HG03139 (cell line): ENCODE results near the gene AFDN.
"Not testable (repeated sequence)": the region's sequence is repeated elsewhere in the genome, so short reads cannot be mapped to it uniquely, and the experiment has no call there.

Experiments used
- ATAC-seq: cut with Tn5 transposase; IDR thresholded peaks from one replicate; pipeline ENCODE4 v1.9.1; 2021; ENCODE audit not compliant: unreplicated experiment

The AFDN gene

GRCh38 chr6:167993169-167993568, 166.5 kb downstream of the AFDN start:
- no peak for ATAC-seq

- ATAC-seq = no peak
Observed at GRCh38 chr6:167993831-167994230, 167.1 kb downstream of the AFDN start.

GRCh38 chr6:167995302-167995701, 168.6 kb downstream of the AFDN start:
- no peak for ATAC-seq

- no peak for ATAC-seq
Observed at GRCh38 chr6:167995731-167996151, 169.0 kb downstream of the AFDN start.

- no peak for ATAC-seq
Observed at GRCh38 chr6:167996424-167997199, 169.9 kb downstream of the AFDN start.

GRCh38 chr6:167997642-167998041, 170.9 kb downstream of the AFDN start, which contains the start of gene KIF25:
Gene KIF25, plus strand, starts transcription at chr6:167997671. Its CDS starts 31,915 bp downstream, at chr6:168029586.
- ATAC-seq = no peak

GRCh38 chr6:167998215-167998614, 171.5 kb downstream of the AFDN start:
- no peak for ATAC-seq

GRCh38 chr6:168000198-168001028, 173.7 kb downstream of the AFDN start:
- ATAC-seq = no peak

- ATAC-seq = no peak
Observed at GRCh38 chr6:168001029-168001332, 174.3 kb downstream of the AFDN start.

GRCh38 chr6:168001514-168001913, 174.8 kb downstream of the AFDN start:
- not testable (repeated sequence) for ATAC-seq

GRCh38 chr6:168002804-168003203, 176.1 kb downstream of the AFDN start:
- ATAC-seq = no peak

GRCh38 chr6:168004023-168004422, 177.3 kb downstream of the AFDN start:
- no peak for ATAC-seq

GRCh38 chr6:168004945-168005344, 178.2 kb downstream of the AFDN start:
- no peak for ATAC-seq

GRCh38 chr6:168005796-168006195, 179.1 kb downstream of the AFDN start:
- ATAC-seq = no peak

GRCh38 chr6:168007592-168008338, 181.1 kb downstream of the AFDN start:
- no peak for ATAC-seq

GRCh38 chr6:168009331-168009730, 182.6 kb downstream of the AFDN start:
- no peak for ATAC-seq

GRCh38 chr6:168011291-168011690, 184.6 kb downstream of the AFDN start:
- no peak for ATAC-seq

GRCh38 chr6:168012431-168013249, 185.9 kb downstream of the AFDN start:
- ATAC-seq = no peak

- ATAC-seq = no peak
Observed at GRCh38 chr6:168013250-168013915, 186.7 kb downstream of the AFDN start.

- no peak for ATAC-seq
Observed at GRCh38 chr6:168014428-168014827, 187.7 kb downstream of the AFDN start.
